DMS114 treated with DMSO at 0.1 percent for 48 hours (cell line): ENCODE results near the gene FOXF2.

Experiments
- DNase-seq: peaks from one replicate; lab custom pipeline; 2025; ENCODE audit not compliant: unreplicated experiment; lab: John Stamatoyannopoulos, UW

FOXF2 gene

DNA sequence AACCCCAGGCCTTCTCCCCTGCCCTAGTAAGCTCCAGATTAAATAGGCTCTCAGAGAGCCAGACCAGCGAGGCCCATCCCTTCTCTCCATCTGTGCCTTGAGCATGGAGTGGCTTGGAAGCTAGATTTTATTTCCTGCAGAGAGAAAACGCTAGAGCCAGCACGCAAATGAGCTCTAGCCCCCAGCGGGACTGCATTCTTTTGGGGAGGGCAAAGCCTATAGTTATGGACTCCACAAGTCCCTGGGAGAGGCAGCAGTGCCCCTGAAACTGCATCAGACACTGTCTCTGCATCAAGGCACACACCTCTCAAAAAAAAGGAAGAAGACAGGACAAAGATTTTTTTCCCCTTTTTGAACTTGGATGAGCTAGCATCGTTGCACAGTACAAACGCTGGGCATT is 15.8 kb downstream of the FOXF2 start:
- no peak for DNase-seq

DNA sequence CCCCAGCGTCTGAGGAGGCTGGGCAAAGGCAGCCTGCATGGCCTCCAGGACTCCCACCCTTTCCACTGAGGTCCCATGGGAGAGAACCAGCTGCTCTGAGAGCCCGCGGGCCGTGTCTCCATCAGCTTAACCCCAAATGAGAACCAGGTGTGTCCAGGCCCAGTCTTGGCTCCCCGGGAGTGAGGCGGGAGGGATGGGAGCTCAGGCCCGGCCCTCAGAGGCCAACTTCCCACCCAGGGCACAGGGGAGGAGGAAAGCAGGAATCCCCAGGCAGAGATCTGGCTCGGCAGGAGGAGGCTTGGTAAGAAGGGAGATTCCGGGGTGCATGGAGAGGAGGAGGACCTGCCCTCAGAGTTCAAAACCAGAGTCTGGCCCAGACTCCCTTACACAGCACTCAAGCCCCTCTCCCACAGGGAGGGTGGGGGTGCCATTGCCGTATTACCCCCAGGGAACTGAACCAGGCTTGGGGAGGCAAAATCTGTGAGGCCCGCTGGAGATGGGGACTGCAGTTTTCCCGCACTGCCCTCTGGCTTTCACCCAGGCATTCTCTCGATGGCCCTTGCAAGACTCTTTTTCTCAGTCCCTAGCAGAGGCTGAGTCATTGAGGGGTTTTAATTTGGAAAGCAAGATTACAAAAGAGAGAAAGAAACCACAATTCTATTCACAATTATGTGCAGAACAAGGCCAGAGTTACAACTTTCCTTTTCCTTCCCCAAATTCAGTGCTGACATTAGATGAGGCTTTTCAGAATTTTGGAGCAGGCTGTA is 17.1 kb downstream of the FOXF2 start:
- no peak for DNase-seq

DNA sequence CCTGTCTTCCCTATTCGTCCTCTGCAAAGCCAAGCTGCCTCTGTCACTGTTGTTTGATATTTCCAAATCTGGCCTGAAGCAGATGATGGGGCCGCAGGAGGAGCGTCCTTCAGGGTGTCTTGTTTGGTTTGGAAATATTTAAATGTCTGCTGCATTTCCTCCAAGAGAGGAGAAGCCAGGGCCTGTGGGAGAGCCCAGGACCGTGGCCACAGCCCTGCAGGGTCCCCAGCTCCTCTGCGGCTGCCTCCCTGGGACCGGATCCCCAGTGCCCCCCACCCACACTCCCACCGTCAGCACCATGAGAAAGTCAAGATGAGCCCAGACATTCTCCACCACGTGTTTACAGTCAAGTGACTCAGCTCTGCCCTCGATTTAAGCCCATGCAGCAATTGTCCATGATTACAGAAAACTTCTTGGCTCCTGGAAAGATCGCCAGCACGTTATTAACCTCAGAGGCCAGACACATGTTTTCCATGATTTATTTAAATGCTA is 18.2 kb downstream of the FOXF2 start:
- no peak for DNase-seq

DNA sequence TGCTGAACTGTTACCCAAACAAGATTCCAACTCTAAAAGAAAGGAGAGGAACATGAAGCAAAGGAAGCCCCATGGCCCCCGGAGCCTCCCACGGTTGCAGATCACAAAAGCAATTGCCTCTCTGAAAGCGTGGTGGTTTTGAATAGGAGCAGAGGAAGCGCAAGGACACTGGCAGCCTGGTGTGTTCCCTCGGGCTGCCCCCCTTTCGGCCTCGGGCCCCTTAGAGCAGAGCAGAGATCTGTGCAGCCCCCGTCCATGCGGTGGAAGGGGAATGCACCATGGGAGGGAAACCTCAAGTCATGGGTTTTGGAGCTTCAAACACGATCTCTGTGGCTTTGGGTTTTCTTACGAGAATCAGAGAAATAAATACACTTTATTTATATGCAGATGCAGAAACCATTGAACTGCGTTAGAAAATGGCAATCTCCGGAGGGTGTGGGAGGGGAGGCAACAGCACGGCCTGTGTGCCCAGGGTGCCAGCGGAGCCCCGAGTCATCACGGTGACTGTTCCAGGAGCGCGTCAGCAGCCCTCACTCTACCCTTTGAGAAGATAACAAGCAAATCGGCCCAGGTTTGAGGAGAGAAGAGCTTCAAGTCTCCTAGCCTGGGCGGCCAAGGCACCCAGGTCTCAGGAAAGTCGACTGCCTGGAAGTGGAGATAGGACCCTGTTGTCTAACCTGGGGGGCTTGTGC is 20.5 kb downstream of the FOXF2 start:
- no peak for DNase-seq

DNA sequence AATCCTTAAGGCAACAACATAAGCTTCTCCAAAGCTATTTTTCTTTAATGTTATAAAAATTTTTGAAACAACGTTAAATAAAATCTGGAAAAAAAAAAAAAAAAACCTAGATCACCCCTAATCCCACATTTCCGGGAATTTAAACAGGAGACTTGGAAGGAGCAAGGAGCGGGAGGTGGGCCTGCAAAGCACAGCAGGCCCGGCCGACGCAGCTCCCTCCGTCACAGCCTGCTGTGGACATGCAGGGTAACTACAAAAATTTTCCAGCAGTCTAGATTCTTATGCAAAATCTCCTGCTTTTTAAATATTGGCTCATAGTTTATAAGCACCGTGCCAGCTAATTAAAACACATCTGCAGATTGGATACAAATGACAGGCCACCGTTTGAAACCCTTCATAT is 23.5 kb downstream of the FOXF2 start:
- DNase-seq = no peak

DNA sequence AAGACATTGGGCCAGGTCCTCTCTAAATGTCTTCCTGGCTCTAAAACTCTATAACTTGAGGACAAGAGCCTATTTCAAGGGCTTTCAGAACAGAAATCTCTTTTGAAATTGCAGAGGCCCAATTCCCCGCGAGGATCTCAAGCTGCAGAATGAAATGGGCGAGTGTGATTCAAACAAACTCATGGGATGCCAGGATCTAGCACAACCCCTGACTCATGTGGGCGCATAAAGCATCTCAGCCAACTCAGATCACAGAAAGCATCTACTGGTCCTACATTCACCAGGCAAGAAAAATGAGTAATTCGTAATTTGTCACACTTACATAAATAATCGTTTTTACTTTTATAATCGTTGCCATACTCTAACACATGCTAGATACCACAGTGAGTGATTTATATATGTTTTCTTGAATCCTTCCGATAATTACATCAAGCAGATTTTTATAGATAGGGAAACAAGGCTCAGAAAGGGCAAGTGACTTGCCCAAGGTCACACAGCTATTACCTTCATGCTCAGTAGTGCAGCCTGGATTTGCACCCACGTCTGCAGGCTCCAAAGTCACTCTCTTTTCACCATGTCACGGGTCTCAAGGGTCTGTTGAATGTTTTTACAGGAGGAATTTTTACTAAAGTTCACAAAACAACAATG is 26.2 kb downstream of the FOXF2 start:
- DNase-seq = no peak

DNA sequence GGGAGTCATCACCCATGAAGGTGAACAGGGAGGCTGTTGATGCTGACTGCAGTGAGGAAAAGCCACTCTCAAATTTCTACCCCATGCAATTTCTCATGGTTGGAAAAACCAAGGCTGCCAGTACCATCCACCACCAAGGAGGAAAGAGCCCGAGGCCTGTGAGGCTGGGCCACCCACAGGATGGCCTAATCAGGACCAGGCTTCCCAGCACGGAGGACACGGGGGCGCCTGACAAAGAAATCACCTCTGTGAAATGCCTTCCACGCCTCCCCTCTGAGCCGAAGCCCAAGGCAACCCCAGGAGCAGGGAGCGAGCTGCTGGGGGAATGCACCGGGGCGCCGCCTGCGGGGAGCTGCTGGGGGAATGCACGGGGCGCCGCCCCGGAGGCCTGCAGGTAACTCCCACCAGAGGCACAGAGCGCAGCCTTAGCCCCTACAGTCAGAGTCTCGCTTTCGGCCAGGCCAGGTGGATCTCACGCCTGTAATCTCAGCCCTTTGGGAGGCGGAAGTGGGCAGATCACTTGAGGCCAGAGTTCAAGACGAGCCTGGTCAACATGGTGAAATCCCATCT is 26.9 kb downstream of the FOXF2 start:
- no peak for DNase-seq

DNA sequence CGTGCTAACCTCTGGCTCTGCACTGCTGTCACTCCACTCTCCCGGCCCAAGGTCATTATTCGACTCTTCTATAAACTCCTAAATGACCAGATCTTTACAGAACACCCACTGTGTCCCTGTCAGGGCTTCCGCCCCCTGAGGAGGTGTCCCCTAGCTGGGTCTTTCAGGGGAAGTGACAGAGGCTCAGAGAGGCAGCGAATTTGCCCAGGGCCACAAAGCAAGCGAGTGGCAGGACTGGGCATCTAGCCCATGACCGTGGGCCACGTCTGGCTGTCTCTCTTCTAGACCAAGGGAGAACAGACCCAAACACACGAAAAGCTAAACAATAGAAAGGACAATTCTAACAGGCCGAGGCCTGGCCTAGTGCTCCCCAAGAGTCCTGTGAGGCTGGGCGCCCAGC is 27.4 kb downstream of the FOXF2 start:
- DNase-seq = no peak

DNA sequence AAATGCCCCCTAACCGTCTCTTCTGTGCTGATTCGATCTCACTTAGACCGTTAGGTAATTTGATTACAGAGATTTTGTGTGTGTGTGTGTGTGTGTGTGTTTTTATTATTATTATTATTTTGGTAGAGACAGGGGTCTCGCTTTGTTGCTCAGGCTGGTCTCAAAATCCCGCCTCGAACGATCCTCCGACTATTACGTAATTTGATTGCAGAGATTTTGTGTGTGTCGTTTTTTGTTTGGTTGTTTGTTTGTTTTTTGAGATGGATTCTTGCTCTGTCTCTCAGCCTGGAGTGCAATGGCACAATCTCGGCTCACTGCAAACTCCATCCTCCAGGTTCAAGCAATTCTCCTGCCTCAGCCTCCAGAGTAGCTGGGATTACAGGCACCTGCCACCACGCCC is 28.3 kb downstream of the FOXF2 start:
- DNase-seq = no peak

DNA sequence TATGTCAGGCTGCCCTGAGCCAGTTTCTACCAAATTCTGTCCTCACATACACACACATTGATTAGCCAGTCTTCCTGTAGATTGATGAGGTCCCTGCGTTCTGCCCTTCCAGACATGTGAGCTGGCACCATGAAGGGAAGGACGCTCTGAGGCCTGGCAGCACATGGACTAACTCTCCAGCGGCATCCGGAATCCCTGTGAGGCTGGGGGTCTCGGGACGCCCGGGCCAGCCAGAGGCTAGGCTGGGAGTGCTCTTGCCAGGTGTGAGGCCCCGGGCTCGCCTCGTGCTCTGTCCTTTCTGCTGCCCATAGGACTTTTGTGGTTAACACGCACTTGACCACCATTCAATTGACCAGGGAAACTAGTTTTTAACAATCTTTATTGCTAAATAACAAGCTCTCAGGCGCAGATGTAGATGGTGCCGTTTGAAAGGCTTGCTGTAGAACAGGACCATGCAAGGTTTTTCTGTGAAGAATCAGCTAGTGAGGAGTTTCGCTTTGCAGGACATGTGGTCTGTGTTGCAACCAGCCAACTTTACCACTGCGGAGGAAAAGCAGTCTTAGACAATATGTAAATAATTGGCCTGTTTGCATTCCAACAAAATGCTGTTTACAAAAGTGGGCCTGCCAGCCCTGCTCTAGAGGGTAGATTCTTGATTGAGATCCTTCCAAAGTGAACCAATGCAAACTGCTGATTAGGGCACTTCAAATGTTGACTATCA is 29.3 kb downstream of the FOXF2 start:
- no peak for DNase-seq

DNA sequence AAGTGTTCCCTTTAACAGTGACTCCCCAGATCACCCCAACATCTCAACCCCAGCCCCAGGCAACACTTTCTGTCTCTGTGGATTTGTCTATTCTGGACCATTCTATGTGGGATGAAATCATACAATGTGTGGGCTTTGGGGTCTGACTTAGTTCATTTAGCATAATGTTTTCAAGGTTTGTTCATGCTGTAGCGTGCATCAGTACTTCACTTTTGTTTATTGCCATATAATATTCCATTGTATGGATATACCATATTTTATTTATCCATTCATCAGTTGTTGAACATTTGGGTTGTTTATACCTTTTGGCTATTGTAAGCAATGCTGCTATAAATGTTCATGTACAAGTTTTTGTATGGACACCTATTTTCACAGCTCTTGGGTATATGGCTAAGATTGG is 31.0 kb downstream of the FOXF2 start:
- DNase-seq = no peak

DNA sequence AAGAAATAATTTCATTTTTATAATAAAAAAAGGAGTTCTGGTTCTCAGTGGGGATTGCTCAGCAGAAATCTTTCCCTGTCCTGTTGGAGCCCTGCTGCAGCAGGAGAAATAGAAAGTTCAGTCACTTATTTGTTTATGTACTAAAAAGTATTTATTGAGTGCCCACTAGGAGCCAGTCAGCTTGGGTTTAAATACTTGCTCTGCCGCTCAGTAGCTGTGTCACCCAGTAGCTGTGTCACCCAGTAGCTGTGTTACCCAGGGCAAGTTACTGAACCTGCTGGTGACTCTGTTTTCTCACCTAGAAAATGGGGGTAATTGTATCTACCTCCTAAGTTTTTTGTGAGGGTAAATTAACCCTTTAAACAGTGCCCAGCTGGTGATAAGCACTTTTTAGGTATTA is 32.9 kb downstream of the FOXF2 start:
- no peak for DNase-seq

DNA sequence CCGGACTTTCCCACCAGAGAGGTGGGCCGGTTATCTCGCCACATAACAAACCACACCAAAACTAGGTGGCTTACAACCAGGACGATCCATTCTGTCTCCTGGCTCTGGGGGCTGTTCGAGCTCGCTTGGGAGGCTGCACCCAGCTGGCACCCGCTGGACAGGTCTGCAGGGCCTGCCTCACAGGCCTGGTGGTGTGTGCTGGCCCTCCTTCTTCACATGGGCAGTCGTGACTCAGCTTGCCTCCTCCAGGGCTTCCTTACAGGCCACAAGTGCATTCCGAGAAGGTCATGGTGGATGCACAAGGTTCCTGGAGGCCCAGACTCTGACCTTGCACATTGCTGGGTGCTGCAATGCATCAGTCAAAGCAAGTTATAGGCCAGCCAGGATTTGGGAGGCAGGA is 34.2 kb downstream of the FOXF2 start:
- no peak for DNase-seq

DNA sequence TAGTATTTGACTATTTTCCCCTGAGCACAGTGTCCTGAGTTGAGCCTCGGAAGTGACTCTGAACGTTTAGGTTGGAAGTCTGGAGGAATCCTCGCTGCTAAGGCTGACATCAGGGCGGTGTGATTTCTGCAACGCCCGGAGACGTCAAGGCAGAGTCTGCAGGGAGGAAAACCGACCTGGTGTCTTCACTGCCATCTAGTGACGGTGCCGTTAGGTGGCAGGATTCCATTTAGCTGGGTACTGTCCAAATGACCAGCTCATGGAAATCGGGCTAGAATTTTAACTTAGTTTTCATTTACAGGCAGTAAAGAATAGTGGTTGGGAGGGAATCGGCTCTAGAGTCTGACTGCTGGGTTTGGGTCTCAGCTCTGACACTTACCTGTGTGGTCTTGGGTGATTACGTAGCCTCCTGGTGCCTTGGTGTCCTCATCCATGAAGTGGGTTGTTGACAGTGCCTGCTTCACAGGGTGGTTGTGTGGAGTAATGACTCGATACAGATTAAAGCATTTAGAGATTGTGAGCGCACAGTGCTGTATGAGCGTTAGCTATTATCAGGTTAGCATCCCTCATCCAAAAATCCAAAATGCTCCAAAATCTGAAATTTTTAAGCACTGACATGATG is 35.0 kb downstream of the FOXF2 start:
- DNase-seq = peak; percentile 73

DNA sequence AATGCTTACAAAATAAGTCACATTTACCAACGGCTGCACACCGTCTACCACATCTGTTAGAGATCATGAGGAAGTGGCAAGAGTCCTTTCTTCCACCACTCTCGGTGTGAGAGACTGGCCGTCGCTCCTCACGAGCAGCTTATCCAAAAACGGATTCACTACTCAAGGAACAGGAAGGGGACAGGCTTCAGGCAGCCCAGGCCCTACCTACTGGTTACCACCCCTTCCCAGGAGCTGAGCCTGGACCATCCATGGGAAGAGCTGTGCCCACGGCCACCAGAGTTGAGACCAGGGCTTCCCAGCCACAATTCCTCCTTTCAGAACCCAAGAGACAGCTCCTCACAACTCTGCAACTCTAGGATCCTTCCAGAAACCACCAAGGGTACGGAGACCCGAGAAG is 37.0 kb downstream of the FOXF2 start:
- no peak for DNase-seq

DNA sequence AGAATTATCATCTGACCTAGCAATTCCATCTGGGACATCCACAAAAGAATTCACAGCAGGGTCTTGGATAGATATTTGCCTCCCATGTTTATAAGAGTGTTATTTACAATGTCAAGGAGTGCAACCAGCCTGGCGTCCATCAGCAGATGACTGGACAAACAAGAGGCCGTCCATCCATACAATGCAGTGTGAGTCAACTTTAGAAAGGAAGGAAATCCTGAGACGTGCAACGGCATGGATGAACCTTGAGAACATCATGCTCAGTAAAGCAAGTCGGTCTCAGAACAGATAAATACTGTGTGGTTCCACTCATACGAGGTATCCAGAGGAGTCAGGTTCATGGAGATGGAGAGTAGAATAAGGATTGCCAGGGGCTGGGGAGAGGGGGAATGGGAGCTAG is 46.4 kb downstream of the FOXF2 start:
- no peak for DNase-seq

DNA sequence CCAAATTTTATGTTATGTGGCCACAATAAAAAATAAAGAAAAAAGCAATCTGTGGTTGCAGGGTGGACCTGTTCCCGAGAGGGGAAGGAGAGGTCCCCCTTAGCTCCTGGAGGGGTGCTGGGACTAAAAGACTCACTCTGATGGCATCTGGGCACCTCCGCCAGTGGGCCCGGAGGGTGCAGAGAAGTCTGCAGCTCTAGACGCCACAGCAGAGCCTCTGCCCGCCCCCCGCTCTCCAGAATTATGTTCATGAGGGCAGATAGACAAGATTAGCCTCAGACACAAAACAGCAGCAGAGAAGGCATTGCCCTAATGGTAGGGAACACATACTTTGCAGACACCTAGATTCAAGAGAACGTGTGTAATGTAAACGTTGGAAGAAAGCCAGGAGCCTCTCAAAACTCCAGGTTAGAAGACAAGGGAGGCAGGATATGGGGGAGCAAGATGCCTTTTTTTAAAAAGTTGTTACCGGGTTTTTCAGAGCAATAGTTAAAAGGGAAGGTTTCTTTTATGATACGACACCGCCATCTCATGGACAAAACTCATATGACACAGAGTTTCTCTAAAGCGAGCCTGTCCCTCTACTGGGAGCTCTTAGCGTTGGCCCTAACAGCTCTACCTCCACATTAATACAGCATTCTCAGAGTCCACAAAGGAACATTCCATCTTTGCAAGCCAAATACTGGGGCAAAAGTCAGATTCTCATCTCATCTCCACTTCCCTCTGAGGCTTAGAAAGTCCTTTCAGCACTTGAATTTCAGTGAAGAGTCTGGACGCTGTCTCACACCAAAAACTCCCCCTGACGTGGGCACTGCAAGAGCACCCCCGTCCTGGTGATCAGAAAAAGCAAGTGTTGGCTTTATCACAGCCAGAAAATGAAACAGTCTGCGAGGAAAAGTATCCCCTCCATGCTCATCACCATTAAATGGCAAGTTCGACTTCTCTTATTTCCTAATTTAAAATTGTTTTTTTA is 47.2 kb downstream of the FOXF2 start:
- peak; percentile 84 for DNase-seq

DNA sequence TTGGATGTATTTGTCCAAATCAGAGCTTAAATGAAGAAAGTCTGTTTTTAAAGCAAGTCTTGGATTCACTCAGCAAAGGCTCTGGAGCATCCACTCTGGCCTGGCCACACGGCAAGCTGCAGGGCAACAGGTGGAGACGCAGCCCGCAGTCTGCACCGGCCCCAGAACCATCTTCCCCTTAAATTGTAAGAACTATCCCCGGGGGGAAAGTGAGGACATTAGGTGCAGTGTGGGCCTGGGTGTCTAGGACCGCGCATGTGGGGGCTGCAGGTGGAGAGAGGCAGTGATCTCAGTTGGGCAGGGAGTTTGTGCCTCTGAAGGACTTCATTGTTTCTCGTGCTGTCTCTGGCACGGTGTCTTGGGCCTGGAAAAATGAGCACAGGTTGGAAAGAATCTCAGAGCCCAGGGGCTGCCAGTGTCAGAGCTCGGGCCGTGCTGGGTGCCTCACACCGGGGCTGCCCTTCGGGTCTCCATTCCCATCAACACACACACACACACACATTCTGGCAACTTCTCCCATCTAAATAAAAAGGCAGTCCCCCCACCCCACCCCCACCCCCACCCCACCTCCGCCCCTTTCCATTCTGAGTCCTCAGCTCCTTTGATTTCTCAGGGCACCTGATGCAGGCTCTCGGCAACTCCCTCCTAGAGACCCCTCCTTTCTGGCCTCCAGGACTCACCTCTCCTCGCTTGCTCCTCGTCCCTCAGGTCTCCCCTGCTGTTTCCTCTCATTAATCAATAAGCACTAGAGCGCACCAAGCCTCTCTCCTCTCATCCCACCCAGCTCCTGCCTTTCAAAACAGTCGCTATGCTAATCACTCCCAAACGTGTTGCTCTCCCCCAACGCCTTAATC is 48.4 kb downstream of the FOXF2 start:
- no peak for DNase-seq

DNA sequence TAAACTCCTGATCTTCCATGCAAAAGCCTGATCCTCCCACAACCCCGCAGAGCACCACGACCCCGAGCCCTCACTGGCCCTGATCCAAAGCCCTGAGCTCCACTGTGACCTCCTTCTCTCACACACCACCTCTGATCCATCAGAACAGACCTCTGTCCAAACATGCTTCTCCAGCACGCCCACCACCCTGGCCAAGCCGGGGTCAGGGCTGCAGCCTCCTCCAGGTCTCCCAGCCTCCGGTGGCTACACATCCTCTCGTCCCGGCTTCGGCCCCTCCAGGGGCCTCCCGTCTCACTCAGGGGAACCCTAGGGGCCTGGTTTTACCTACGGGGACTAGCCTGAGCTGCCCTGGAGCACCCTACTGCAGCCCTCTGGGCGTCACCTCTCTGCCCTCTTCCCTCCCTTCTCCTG is 49.1 kb downstream of the FOXF2 start:
- DNase-seq = no peak
